ENCODE data around the gene RAB37. TPM values are rescaled to one million over a fixed set of nuclear protein-coding genes. Genes with fewer than 3 reads are reported as not detected.

RAB37 gene
- polyA plus RNA-seq (ENCODE audit: insufficient read length in 4 of 4) = 1 to 10 TPM; 4.8 to 5.6 (median 4.9) TPM

- no peak for DNase-seq (ENCODE audit: low read depth in 4 of 4, low spot score in 2 of 4)
Measured at GRCh38 chr17:74736513-74737298, at the start of gene RAB37. Gene RAB37 (plus strand): TSS chr17:74737256. CDS start chr17:74737273, 17 bp downstream.

DNA sequence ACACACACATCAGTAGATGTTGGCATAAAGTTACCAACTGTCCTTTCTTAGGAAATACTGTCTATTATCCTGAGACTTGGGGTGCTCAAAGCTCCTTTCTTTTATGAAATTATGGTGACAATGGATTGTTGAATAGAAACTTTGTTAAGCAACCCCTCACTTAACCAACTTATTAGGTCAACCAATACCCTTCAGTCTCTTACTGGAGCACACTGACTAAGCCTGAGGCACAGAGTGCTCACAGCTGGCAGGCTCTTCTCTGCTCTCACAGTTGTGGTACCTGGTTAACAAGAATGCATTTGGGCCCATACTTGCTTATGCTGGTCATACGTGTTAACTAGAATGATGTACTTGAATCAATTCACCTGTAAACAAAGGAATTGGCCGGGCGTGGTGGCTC is 49.2 kb upstream of the RAB37 start:
- DNase-seq (ENCODE audit: low read depth in 4 of 4, low spot score in 2 of 4) = no peak

- DNase-seq (ENCODE audit: low read depth in 4 of 4, low spot score in 2 of 4) = no peak
Measured at GRCh38 chr17:74690409-74690825, 46.6 kb upstream of the RAB37 start.

DNA sequence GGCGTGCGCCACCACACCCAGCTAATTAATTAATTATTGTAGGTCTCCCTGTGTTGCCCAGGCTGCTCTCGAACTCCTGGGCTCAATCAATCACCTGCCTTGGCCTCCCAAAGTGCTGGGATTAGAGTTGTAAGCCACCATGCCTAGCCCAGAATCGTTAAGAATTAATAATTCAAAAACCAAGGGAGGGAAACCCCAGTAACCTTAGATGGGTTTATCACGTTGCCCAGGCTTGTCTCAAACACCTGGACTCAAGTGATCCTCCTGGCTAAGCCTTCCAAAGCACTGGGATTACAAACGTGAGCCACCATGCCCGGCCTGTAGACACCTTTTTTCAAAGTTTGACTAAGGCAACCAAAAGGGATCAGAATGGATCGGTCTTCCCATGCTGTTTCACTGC is 45.9 kb upstream of the RAB37 start:
- DNase-seq (ENCODE audit: low read depth in 4 of 4, low spot score in 2 of 4) = no peak

DNA sequence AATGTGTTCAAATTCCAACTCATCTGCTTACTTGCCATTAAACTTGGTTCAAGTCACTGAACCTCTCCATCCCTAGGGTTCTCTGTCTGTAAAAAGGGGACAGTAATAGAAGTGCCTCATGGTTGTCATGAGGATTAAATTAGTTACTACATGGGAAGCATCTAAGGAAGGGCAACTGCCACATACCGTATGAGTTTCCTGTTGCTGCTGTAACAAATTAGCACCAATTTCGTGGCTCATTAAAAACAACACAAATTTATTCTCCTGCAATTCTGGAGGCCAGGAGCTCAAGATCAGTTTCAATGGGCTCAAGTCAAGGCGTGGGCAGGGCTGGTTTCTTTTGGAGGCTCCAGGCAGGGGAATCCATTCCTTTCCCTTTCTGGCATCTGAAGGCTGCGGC is 43.0 kb upstream of the RAB37 start:
- DNase-seq (ENCODE audit: low read depth in 4 of 4, low spot score in 2 of 4) = no peak

- no peak for DNase-seq (ENCODE audit: low read depth in 4 of 4, low spot score in 2 of 4)
Measured at GRCh38 chr17:74695629-74696028, 41.4 kb upstream of the RAB37 start.

- DNase-seq (ENCODE audit: low read depth in 4 of 4, low spot score in 2 of 4) = no peak
Measured at GRCh38 chr17:74697515-74697914, 39.5 kb upstream of the RAB37 start.

- DNase-seq (ENCODE audit: low read depth in 4 of 4, low spot score in 2 of 4) = no peak
Measured at GRCh38 chr17:74698069-74698468, 39.0 kb upstream of the RAB37 start.

- no peak for DNase-seq (ENCODE audit: low read depth in 4 of 4, low spot score in 2 of 4)
Measured at GRCh38 chr17:74699236-74699635, 37.8 kb upstream of the RAB37 start.

DNA sequence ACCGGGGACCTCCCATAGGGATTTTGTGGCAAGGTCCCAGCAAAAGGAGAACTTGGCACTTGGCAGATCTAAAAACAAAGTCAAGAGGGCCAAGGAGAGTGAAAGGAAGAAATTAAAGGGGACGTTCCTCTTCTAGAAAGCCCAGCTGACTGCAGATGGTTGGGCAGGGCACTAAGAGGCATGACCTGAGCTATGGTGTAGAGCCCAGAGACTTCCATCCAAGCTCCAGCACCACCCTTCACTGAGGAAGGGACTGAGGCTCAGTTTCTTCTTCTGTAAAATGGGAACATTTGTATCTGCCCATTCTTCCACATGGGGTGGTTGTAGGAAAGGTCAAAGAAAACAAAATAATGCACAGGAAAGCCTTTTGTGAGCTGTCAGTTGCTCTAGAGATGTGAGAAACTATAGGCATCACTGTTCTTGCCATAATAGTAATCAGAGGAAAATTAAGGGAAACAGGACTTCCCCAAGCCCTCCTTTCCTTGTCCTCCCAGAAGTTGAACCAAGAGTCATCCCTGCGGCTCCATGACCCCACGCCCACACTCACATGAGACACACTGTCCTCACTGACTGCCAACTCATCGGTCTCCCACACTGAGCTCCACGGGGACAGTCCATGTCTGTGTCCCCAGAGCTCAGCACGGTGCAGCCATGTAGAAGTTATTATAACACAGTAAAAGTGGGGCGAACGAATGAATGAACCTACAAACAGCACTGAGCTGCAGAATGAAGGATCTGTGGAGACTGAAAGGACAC is 34.8 kb upstream of the RAB37 start:
- DNase-seq (ENCODE audit: low read depth in 4 of 4, low spot score in 2 of 4) = no peak

- no peak for DNase-seq (ENCODE audit: low read depth in 4 of 4, low spot score in 2 of 4)
Measured at GRCh38 chr17:74703311-74703710, 33.7 kb upstream of the RAB37 start.

GRCh38 chr17:74704544-74704943 is 32.5 kb upstream of the RAB37 start:
- no peak for DNase-seq (ENCODE audit: low read depth in 4 of 4, low spot score in 2 of 4)

GRCh38 chr17:74711058-74711824 is 25.8 kb upstream of the RAB37 start:
- DNase-seq (ENCODE audit: low read depth in 4 of 4, low spot score in 2 of 4) = no peak

DNA sequence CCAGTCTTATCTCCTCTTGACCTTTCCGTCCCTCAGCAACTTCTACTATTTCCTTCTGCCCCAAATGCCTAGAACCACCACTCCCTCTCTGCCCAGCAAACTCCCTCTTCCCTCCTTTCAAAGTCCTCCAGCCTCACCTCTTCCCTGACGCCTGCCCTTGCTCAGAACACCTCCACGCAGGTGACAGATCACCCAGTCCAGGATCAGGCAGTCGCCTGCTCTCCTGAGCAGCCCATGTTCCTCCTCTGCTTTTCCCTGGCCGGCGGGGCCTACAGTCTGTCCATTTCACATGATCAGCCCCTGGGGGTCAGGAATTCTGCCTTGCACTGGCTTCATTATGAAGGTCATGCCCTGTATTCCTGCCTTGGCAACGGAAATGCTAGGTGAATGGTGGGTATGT is 24.8 kb upstream of the RAB37 start:
- DNase-seq (ENCODE audit: low read depth in 4 of 4, low spot score in 2 of 4) = no peak

DNA sequence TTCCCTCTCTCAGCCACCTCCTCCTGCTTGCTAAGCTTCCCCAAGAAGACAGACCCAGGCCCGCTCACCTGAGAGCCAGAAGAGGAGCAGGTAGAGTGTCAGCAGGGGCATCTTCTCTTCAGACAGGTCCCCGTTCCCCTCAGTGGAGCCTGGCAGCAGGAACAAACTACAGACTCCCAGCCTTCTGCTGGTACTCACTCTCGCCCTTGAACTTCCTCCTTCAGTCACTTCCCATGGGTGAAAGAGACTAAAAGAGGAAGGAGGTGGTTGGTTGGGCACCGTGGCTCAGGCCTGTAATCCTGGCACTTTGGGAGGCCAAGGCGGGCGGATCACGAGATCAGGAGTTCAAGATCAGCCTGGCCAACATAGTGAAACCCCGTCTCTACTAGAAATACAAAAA is 24.3 kb upstream of the RAB37 start, which contains the start of gene CD300LF:
TSS of gene CD300LF (minus strand) at position 168 of the 400 bp plus-strand sequence. CDS start at position 111, 57 bp downstream.
- no peak for DNase-seq (ENCODE audit: low read depth in 4 of 4, low spot score in 2 of 4)

DNA sequence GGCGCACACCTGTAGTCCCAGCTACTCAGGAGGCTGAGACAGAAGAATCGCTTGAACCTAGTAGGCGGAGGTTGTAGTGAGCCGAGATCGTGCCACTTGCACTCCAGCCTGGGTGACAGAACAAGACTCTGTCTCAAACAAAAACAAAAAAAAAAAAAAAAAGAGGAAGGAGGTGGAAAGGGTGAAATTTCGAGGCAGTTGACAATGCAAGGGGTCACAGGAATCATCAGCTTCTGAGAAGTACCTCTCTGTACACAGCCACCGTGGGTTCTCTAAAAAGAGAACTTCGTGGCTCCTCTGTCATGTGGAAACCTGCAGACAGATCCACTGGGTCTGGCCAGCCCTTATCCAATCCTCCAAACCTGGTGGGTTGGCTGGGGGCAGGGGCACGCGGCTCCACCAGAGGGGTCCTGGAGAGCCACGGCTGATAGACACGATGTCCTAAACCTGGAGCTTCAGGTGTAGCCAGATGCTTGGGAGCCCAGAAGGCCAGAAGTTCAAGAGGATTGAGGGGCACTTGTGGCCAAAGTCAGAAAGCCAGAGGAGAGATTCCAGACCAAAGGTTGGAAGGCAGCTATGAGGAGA is 23.8 kb upstream of the RAB37 start:
- no peak for DNase-seq (ENCODE audit: low read depth in 4 of 4, low spot score in 2 of 4)

- no peak for DNase-seq (ENCODE audit: low read depth in 4 of 4, low spot score in 2 of 4)
Measured at GRCh38 chr17:74715144-74715543, 21.9 kb upstream of the RAB37 start.

- no peak for DNase-seq (ENCODE audit: low read depth in 4 of 4, low spot score in 2 of 4)
Measured at GRCh38 chr17:74720506-74720905, 16.6 kb upstream of the RAB37 start.

GRCh38 chr17:74722782-74723181 is 14.3 kb upstream of the RAB37 start:
- DNase-seq (ENCODE audit: low read depth in 4 of 4, low spot score in 2 of 4) = no peak

GRCh38 chr17:74723891-74724290 is 13.2 kb upstream of the RAB37 start:
- DNase-seq (ENCODE audit: low read depth in 4 of 4, low spot score in 2 of 4) = no peak

- DNase-seq (ENCODE audit: low read depth in 4 of 4, low spot score in 2 of 4) = no peak
Measured at GRCh38 chr17:74725111-74725510, 11.9 kb upstream of the RAB37 start.
